Endothelial cell of umbilical vein (primary cell): ENCODE data around the gene FBXO44. TPM values are rescaled to one million over a fixed set of nuclear protein-coding genes. Genes with fewer than 3 reads are reported as not detected.

Experiments
- BruUV-seq: library from RNA; stranded (reverse); fragments of 400-500 nt; replicated peaks from 2 replicates; lab custom pipeline; 2021; lab: Mats Ljungman, UMichigan
- CTCF ChIA-PET: fragments of 300-600, 350-600 bp; sonication (Branson Sonifier 250); formaldehyde crosslinking; loops from one replicate; lab custom pipeline; 2021; ENCODE audit warnings: antibody characterized with exemption, inconsistent platforms; lab: Charles Lee
- POLR2A ChIA-PET: fragments of 300-600, 350-600 bp; sonication (Branson Sonifier 250); formaldehyde crosslinking; loops from one replicate; lab custom pipeline; 2021; ENCODE audit warnings: antibody characterized with exemption, inconsistent platforms; lab: Charles Lee
- DNase-seq: peaks from one replicate; pipeline ENCODE4 v3.0.0-alpha.2; 2011; ENCODE audit warnings: low read depth, low spot score
- FAIRE-seq: peaks from 2 replicates; lab custom pipeline; 2011; peaks lifted over from hg19 to GRCh38; lab: Jason Lieb, UNC
- H2AFZ ChIP-seq: 2 replicates; pipeline ENCODE4 v1.6.0; 2012; ENCODE audit warnings: low read depth, low read length, control low read depth, inconsistent platforms
- H3K27ac ChIP-seq: 2 replicates; pipeline ENCODE4 v1.5.1; 2011; ENCODE audit warnings: low read depth, mild to moderate bottlenecking, control low read depth, low read length, moderate library complexity; ENCODE audit not compliant: insufficient read depth
- H3K27me3 ChIP-seq, 2 experiments: 2 replicates each; pipeline versions ENCODE4 v1.6.0 to v1.6.1; 2011; ENCODE audit warnings: low read length in 2 of 2, mixed read lengths in 1 of 2; ENCODE audit not compliant: control insufficient read depth in 2 of 2, insufficient read depth in 2 of 2
- H3K36me3 ChIP-seq, 2 experiments: 2 replicates in 1 of 2; 3 replicates in 1 of 2; pipeline ENCODE4 v1.5.1; 2011; ENCODE audit warnings: low read length in 2 of 2, mild to moderate bottlenecking in 1 of 2, moderate library complexity in 1 of 2; ENCODE audit not compliant: control insufficient read depth in 2 of 2, insufficient read depth in 2 of 2; ENCODE audit errors: extremely low read depth in 1 of 2
- H3K4me1 ChIP-seq: 3 replicates; pipeline ENCODE4 v1.5.1; 2011; ENCODE audit warnings: mild to moderate bottlenecking, low read length; ENCODE audit not compliant: control insufficient read depth, insufficient read depth; ENCODE audit errors: extremely low read depth
- H3K4me2 ChIP-seq: 2 replicates; pipeline ENCODE4 v1.6.1; 2011; ENCODE audit warnings: low read length, control low read depth, mixed read lengths; ENCODE audit not compliant: insufficient read depth
- H3K4me3 ChIP-seq, 3 experiments: fragments of 200-600 bp in 1 of 3; sonication (generic), shearing (Covaris generic) in 1 of 3; replicated peaks in 1 of 3; 2 replicates each; pipeline ENCODE4 v1.5.1; 2011 to 2016; ENCODE audit warnings: control low read depth in 3 of 3, low read length in 3 of 3, mild to moderate bottlenecking in 2 of 3, inconsistent platforms in 1 of 3, low read depth in 1 of 3, moderate library complexity in 1 of 3; ENCODE audit not compliant: insufficient read depth in 1 of 3
- H3K79me2 ChIP-seq: 2 replicates; pipeline ENCODE4 v1.6.0; 2012; ENCODE audit warnings: low read length, inconsistent platforms; ENCODE audit not compliant: control insufficient read depth, insufficient read depth
- H3K9ac ChIP-seq: replicated peaks from 2 replicates; pipeline ENCODE3; 2011; ENCODE audit warnings: low read length, control low read depth; ENCODE audit not compliant: insufficient read depth; ENCODE audit errors: extremely low read depth
- H3K9me1 ChIP-seq: replicated peaks from 3 replicates; pipeline ENCODE4 v1.6.0; 2011; ENCODE audit warnings: mild to moderate bottlenecking, low read length; ENCODE audit not compliant: control insufficient read depth, insufficient read depth; ENCODE audit errors: extremely low read depth
- H3K9me3 ChIP-seq: replicated peaks from 2 replicates; pipeline ENCODE4 v1.5.1; 2012; ENCODE audit warnings: low read length, inconsistent platforms; ENCODE audit not compliant: control insufficient read depth, insufficient read depth
- H4K20me1 ChIP-seq: replicated peaks from 2 replicates; pipeline ENCODE3; 2011; ENCODE audit warnings: mild to moderate bottlenecking, low read length; ENCODE audit not compliant: control insufficient read depth, insufficient read depth; ENCODE audit errors: extremely low read depth
- FOS ChIP-seq: IDR thresholded peaks from 2 replicates; pipeline ENCODE4 v1.6.1; 2011; ENCODE audit warnings: mild to moderate bottlenecking, low read length, moderate library complexity, borderline replicate concordance; ENCODE audit not compliant: insufficient read depth
- GATA2 ChIP-seq: IDR thresholded peaks from 2 replicates; pipeline ENCODE4 v1.7.0; 2011; ENCODE audit warnings: low read depth, mild to moderate bottlenecking, moderate library complexity, mixed read lengths, low read length; ENCODE audit not compliant: insufficient read length, insufficient read depth
- JUN ChIP-seq: IDR thresholded peaks from 2 replicates; pipeline ENCODE4 v1.6.1; 2011; ENCODE audit warnings: borderline replicate concordance, low read depth; ENCODE audit not compliant: insufficient read length, insufficient read depth
- MAX ChIP-seq: IDR thresholded peaks from 2 replicates; pipeline ENCODE4 v1.6.1; 2011; ENCODE audit not compliant: insufficient read depth, insufficient read length
- MYC ChIP-seq: IDR thresholded peaks from one replicate; pipeline ENCODE4 v1.6.1; 2011; ENCODE audit warnings: mild to moderate bottlenecking, low read depth, low read length
- POLR2A ChIP-seq: IDR thresholded peaks from 2 replicates; pipeline ENCODE4 v1.6.1; 2012; ENCODE audit warnings: low read depth, mild to moderate bottlenecking, control low read depth, low read length
- POLR2AphosphoS5 ChIP-seq: IDR thresholded peaks from 2 replicates; pipeline ENCODE4 v1.6.1; 2012; ENCODE audit warnings: low read depth, mild to moderate bottlenecking, control low read depth, low read length, moderate library complexity; ENCODE audit not compliant: insufficient read depth
- dilution Hi-C: fragments of 300-500 bp; cut with MboI; formaldehyde crosslinking; loops from one replicate; pipeline ENCODE4 v1.15.0; 2019; ENCODE audit warnings: low sequenced_read_pairs; ENCODE audit not compliant: extremely low pct_ligation_motif_present
- intact Hi-C: fragments of 100-400 bp; cut with micrococcal nuclease; formaldehyde crosslinking; loops from one replicate; pipeline ENCODE4 v1.10.0; 2022
- polyA plus RNA-seq, 4 experiments: library from polyadenylated mRNA; depleted of rRNA in 3 of 4; stranded (reverse) in 3 of 4; unstranded in 1 of 4; fragments of >200 nt; gene quantifications; 2 replicates each; pipeline versions ENCODE4 v1.2.1 to v1.2.3, GENCODE V29; 2011 to 2012; ENCODE audit warnings: missing spikeins in 1 of 4
- total RNA-seq: library from RNA; stranded (reverse); gene quantifications from 2 replicates; pipeline ENCODE4 v1.2.3, GENCODE V29; 2021
- TF ChIP-seq, protein P1 (sequence below), 2 donors: IDR thresholded peaks; 1 replicate in 1 of 2; 2 replicates in 1 of 2; pipeline ENCODE4 v1.5.1; 2011; ENCODE audit warnings: low read length in 2 of 2, mild to moderate bottlenecking in 2 of 2, moderate library complexity in 2 of 2, control low read depth in 1 of 2, inconsistent platforms in 1 of 2, low read depth in 1 of 2; ENCODE audit not compliant: insufficient read depth in 1 of 2; ENCODE audit errors: extremely low read depth in 1 of 2

Gene FBXO44
- total and polyA plus RNA-seq, 2 donors (not counting 3 experiments of a cell fraction or from before 2014, with no cell fraction given): 16.8 to 22.5 TPM

DNA sequence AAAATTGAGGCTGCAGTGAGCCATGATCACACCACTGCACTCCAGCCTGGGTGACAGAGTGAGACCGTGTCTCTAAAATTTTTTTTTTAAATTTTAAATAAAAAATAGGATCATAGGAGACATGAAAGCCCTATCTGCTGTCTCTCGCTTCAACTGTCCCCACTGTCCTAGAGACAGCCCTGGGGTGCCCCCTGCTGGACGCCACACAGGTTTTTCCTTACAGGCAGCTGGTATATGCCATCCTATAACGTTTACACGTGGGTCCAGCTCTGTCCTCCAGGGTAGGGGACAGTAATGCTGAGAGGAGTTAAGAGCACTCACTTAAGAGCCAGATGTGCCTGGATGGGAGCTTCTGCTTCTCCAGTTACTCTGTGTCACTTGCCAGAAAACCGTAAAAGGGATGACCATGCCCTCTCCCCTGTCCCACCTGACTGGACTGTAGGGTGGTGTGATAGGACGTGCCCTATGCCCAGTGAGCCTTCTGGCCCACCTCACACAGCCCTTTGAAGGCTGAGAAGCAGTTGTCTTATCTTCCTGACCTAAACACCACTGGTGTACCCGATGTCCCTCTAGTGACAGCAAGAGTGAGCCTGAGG, 8.9 kb upstream of the FBXO44 start:
- dilution Hi-C loops: no loop called here
- TF ChIP-seq JUN (no peak), POLR2AphosphoS5 (no peak), MYC (no peak), POLR2A (no peak), GATA2 (no peak), FOS (no peak), MAX (no peak)
- TF ChIP-seq, protein P1, sequence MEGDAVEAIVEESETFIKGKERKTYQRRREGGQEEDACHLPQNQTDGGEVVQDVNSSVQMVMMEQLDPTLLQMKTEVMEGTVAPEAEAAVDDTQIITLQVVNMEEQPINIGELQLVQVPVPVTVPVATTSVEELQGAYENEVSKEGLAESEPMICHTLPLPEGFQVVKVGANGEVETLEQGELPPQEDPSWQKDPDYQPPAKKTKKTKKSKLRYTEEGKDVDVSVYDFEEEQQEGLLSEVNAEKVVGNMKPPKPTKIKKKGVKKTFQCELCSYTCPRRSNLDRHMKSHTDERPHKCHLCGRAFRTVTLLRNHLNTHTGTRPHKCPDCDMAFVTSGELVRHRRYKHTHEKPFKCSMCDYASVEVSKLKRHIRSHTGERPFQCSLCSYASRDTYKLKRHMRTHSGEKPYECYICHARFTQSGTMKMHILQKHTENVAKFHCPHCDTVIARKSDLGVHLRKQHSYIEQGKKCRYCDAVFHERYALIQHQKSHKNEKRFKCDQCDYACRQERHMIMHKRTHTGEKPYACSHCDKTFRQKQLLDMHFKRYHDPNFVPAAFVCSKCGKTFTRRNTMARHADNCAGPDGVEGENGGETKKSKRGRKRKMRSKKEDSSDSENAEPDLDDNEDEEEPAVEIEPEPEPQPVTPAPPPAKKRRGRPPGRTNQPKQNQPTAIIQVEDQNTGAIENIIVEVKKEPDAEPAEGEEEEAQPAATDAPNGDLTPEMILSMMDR (IDR thresholded peaks at IDR 0.05; ENCODE audit: extremely low read depth in 1 of 2, insufficient read depth in 1 of 2, low read depth in 1 of 2, low read length in 2 of 2): peak; percentile 72 to 84
- H3K9me1 ChIP-seq: no peaks in the 10 kb centered on the region
- ChIA-PET CTCF (interaction anchor here (0.6 to 12.8 kb wide), 50 partner anchors 8 to 644 kb away, joined by 3 to 373 read pairs (median 4); partner anchors contain the start of genes AGTRAP, ANGPTL7, EXOSC10 and FBXO2), POLR2A (interaction anchor here (1.2 kb wide), 1 partner anchor 609 kb away, joined by 3 read pairs; no protein-coding TSS in a partner anchor)
- H3K36me3 ChIP-seq: no peaks in the 10 kb centered on the region
- no peaks in the 10 kb centered on the region for H3K9me3 ChIP-seq
- no peak overlapping the region for H2AFZ ChIP-seq
- DNase-seq (peak; percentile 64), FAIRE-seq (peak; percentile 94)
- no peaks in the 10 kb centered on the region for H3K27me3 ChIP-seq
- BruUV-seq: no TSS peak
- H3K4me3 ChIP-seq: no peak overlapping the region
- H3K79me2 ChIP-seq: no peaks in the 10 kb centered on the region
- no peak overlapping the region for H3K9ac ChIP-seq
- intact Hi-C loops: no loop called here
- no peak overlapping the region for H3K4me2 ChIP-seq
- no peak overlapping the region for H3K27ac ChIP-seq
- H4K20me1 ChIP-seq: no peaks in the 10 kb centered on the region
- no peaks in the 10 kb centered on the region for H3K4me1 ChIP-seq
